Measurements from ENCODE around the gene TBC1D2. TPM values are rescaled to one million over a fixed set of nuclear protein-coding genes. Genes with fewer than 3 reads are reported as not detected.
A peak's percentile ranks its signal among the peaks of the same experiment; 100 is the strongest.

The TBC1D2 gene
- total RNA-seq, 2 donors from 2014 or later: 5.6 to 6.4 TPM

DNA sequence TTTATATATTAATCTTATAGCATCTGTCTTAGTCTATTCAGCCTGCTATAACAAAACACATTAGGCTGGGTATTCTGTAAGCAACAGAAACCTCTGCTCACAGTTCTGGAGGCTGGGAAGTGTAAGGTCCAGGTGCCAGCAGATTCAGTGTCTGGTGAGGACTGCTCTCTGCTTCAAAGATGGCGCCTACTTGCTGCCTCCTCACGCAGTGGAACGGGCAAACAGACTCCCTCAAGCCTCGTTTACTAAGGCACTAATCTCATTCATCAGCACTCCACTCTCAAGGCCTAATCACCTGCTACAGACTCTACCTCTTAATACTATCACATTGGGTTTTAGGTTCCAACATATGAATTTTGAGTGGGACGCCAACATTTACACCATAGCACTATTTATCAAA, 5.2 kb upstream of the TBC1D2 start:
- Mint-ChIP-seq H3K36me3 (ENCODE audit: low read depth) (no peaks in the 10 kb centered on the region), H3K27ac (no peak overlapping the region), H3K4me3 (no peak overlapping the region), H3K9me3 (no peaks in the 10 kb centered on the region), H3K27me3 (no peaks in the 10 kb centered on the region), H3K4me1 (no peaks in the 10 kb centered on the region)
- no peak for ATAC-seq (replicated peaks)

DNA sequence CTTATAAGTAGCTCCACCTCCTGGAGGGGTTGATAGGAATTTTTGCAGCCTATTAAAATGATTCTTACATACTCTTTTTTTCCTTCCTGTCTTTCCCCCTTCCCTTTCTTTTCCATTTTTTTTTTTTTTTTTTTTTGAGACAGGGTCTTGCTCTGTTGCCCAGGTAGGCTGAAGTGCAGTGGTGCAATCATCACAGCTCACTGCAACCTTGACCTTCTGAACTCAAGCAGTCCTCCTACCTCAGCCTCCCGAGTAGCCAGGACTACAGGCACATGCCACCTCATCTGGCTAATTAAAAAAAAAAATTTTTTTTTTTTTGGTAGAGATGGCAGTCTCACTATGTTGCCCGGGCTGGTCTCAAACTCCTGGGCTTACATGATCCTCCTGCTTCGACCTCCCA, 4.3 kb upstream of the TBC1D2 start:
- H3K27me3 Mint-ChIP-seq: no peaks in the 10 kb centered on the region
- H3K27ac Mint-ChIP-seq: no peak overlapping the region
- H3K9me3 Mint-ChIP-seq: no peaks in the 10 kb centered on the region
- no peak overlapping the region for H3K4me3 Mint-ChIP-seq
- ATAC-seq (replicated peaks): no peak
- H3K4me1 Mint-ChIP-seq: no peaks in the 10 kb centered on the region
- H3K36me3 Mint-ChIP-seq (ENCODE audit: low read depth): no peaks in the 10 kb centered on the region

DNA sequence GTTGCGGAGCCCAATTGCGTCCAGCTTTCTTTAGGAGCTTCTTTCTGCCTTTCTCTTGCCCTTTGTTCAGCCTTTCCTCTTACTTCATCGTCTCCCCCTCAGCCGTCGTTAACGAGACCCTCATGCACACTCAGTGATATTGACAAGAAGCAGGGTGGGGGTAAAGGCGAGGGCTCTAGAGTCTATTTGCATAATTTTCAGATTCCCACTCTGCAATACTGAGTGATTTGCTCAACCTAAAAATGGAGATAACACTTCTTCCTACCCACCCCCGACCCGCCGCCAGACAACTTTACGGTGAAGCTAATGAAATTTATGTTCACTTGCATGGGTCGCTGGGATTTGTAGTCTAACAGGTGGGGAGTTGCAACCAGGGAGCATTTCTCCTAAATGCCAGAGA, 1.3 kb upstream of the TBC1D2 start:
- H3K36me3 Mint-ChIP-seq (ENCODE audit: low read depth): no peaks in the 10 kb centered on the region
- no peaks in the 10 kb centered on the region for H3K9me3 Mint-ChIP-seq
- peak overlapping the region; percentile 89 for H3K27ac Mint-ChIP-seq
- no peaks in the 10 kb centered on the region for H3K27me3 Mint-ChIP-seq
- peak overlapping the region; percentile 93 for H3K4me3 Mint-ChIP-seq
- H3K4me1 Mint-ChIP-seq: peaks cover 16% of the 10 kb centered on the region
- no peak for ATAC-seq (replicated peaks)

DNA sequence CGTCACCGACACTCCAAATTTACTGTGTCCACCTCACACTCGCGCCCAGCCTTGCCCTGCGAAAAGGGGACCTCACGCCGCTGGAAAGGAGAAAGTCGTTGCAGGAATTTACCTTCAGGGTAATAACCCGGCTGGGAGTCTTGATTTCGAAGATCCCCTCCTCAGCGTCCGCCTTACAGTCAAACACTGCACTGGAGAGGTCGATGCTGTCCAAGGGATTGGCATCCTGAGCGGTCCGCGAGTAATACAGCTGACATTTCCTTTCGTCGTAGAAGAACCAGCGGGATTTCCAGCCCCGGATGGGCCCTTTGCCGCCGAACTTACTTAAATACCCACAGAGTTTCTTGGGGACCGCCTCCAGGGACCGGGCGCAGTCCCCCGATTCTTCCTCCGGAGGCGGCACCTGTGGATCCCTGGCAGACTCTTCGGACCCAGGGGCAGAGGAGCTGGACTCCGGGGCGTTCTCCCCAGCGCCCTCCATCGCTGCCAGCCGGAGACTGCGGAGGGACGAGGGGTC, 330 bp downstream of the TBC1D2 start:
- Mint-ChIP-seq H3K9me3 (no peaks in the 10 kb centered on the region), H3K27me3 (no peaks in the 10 kb centered on the region), H3K36me3 (ENCODE audit: low read depth) (no peaks in the 10 kb centered on the region), H3K27ac (peak overlapping the region; percentile 89), H3K4me1 (peaks cover 18% of the 10 kb centered on the region), H3K4me3 (peak overlapping the region; percentile 93)
- peak; percentile 36 for ATAC-seq (replicated peaks)

DNA sequence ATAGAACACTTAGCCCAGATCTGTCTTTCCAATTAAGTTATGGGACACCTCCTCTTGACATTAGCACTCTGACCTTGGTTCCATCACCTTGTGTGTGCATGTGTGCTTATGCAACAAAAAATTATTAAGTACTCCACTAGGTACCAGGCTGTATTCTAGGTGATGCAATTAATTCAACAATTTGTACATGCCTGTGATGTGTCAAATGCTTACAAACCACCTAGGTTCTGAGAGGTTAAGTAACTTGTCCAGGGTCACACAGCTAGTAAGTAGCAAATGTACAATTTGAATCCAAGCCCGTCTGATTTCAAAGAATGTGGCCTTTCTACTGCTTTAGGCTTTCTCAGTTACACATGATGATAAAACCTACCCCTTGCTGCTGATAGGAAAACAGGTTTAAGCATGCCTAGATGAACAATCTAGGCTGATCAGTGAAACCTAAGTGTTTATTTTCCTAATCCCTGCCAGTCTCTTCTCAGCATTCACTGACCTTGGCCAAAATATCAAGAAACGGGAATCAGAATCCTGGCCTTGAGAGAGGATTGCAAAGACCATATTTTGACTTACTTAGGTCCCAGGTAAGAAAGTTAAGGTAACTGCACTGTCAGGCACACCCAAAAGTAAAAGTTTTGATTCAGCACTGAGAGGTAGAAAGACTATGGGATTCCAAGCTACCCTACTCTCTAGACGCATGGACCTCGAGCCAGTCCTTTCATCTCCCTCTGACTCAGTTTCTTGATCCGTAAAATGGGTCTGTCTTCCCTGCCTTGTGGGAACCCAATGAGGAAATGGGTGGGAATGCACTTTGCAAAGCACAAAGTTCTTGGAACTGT, 1.0 kb downstream of the TBC1D2 start:
- Mint-ChIP-seq H3K9me3 (no peaks in the 10 kb centered on the region), H3K36me3 (ENCODE audit: low read depth) (no peaks in the 10 kb centered on the region), H3K4me3 (peak overlapping the region; percentile 93), H3K27ac (peak overlapping the region; percentile 89), H3K4me1 (peaks cover 24% of the 10 kb centered on the region), H3K27me3 (no peaks in the 10 kb centered on the region)
- no peak for ATAC-seq (replicated peaks)

DNA sequence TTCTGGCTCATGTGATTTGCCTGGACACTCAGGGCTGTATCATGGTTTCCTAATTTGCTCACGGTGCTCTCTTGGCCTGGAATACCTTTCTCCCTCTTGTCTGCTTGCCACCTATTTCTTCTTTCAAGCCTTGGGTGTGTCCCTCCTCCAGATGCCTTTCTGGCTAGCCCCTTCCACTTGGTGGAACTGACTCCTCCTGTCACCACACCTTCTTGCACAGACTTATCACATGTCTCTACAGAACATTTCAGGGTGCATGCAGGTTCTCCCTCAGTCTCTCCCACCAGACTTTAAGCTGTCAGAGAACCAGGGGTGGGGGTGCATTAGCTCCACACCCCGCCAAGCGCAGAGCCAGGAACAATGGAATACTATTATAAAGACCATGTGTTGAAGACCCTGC, 1.9 kb downstream of the TBC1D2 start:
- peak overlapping the region; percentile 74 for H3K27ac Mint-ChIP-seq
- H3K36me3 Mint-ChIP-seq (ENCODE audit: low read depth): no peaks in the 10 kb centered on the region
- no peaks in the 10 kb centered on the region for H3K27me3 Mint-ChIP-seq
- ATAC-seq (replicated peaks): no peak
- H3K4me1 Mint-ChIP-seq: peaks cover 30% of the 10 kb centered on the region
- H3K4me3 Mint-ChIP-seq: peak overlapping the region; percentile 93
- H3K9me3 Mint-ChIP-seq: no peaks in the 10 kb centered on the region

DNA sequence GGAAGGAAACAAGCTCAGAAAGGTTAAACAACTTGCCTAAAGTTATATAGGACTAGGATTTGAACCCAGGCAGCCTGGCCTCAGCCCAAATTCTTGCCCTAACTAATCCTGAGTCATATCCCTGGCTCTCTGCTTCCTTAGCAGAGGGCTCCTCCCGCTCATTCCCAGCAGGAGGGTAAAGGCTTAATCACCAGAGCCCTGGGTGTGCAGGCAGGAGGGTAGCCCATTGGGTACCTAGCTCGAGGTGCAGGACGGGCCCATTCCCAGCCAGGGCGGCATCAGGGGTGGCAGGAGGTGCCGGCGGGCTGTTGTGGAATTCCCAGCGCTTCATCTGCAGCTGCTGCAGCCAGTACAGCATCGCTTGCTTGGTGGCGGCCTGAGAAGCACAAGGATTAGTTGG, 3.9 kb downstream of the TBC1D2 start:
- H3K36me3 Mint-ChIP-seq (ENCODE audit: low read depth): no peaks in the 10 kb centered on the region
- peaks cover 34% of the 10 kb centered on the region for H3K4me1 Mint-ChIP-seq
- no peak overlapping the region for H3K27ac Mint-ChIP-seq
- H3K27me3 Mint-ChIP-seq: no peaks in the 10 kb centered on the region
- no peak overlapping the region for H3K4me3 Mint-ChIP-seq
- ATAC-seq (replicated peaks): no peak
- no peaks in the 10 kb centered on the region for H3K9me3 Mint-ChIP-seq

DNA sequence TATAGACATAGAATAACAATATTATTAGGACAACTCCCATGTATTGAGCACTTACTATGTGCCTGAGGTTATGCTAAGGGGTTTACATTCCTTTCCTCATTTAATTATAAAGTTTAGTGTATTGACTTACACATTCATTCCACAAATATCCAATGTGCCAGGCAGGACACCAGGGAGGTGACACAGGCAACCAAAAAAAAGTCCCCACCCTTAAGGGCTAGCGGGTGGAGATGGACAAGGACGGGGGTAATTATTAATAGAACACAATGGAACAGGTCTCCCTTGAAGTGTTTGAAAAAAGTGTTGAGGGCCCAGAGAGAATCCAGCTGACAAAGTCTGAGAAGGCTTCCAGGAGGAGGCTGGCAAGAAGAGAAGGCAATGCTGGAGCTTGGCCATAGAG, 5.7 kb downstream of the TBC1D2 start:
- ATAC-seq (replicated peaks): no peak
- H3K27me3 Mint-ChIP-seq: no peaks in the 10 kb centered on the region
- H3K9me3 Mint-ChIP-seq: no peaks in the 10 kb centered on the region
- H3K27ac Mint-ChIP-seq: peak overlapping the region; percentile 2
- no peak overlapping the region for H3K4me3 Mint-ChIP-seq
- no peaks in the 10 kb centered on the region for H3K36me3 Mint-ChIP-seq (ENCODE audit: low read depth)
- H3K4me1 Mint-ChIP-seq: peaks cover 34% of the 10 kb centered on the region

DNA sequence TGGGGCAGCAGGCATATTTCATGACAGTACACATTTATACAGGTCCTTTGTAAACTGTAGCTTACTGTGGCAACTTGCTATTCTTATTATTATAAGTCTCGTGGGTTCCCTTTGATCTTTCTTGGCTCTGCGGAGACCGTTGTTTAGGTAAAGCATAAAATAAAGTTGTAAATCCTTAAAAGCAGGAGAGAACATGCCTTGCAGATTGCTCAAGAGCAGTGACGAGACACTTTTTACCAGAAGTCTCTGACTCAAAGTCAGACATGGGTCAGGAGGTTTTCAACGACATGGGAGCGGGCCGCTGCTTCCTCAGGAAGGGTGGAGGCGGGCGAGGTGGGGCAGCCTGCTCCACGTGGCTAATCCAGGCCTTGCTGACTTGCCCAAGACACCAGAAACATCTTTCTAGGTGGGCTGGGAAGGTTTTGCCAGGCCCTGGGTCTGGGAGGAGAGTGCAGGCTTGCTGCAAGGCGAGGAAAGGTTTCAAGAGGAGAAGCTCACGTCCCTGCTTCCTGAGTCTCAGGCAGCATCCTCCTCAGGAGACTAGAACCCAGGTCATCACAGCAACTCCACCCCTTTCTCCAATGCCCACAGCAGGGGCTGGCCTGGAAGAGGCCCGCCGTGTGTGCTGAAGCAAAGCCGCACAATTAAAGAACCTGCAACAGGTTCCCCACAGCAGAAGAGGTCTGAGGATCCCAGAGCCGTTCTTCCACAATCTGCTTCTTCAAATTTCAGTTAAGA, 6.5 kb downstream of the TBC1D2 start:
- Mint-ChIP-seq H3K27ac (peak overlapping the region; percentile 90), H3K4me1 (peaks cover 28% of the 10 kb centered on the region), H3K9me3 (no peaks in the 10 kb centered on the region), H3K36me3 (ENCODE audit: low read depth) (no peaks in the 10 kb centered on the region), H3K27me3 (no peaks in the 10 kb centered on the region), H3K4me3 (peak overlapping the region; percentile 77)
- ATAC-seq (replicated peaks): peak; percentile 78

DNA sequence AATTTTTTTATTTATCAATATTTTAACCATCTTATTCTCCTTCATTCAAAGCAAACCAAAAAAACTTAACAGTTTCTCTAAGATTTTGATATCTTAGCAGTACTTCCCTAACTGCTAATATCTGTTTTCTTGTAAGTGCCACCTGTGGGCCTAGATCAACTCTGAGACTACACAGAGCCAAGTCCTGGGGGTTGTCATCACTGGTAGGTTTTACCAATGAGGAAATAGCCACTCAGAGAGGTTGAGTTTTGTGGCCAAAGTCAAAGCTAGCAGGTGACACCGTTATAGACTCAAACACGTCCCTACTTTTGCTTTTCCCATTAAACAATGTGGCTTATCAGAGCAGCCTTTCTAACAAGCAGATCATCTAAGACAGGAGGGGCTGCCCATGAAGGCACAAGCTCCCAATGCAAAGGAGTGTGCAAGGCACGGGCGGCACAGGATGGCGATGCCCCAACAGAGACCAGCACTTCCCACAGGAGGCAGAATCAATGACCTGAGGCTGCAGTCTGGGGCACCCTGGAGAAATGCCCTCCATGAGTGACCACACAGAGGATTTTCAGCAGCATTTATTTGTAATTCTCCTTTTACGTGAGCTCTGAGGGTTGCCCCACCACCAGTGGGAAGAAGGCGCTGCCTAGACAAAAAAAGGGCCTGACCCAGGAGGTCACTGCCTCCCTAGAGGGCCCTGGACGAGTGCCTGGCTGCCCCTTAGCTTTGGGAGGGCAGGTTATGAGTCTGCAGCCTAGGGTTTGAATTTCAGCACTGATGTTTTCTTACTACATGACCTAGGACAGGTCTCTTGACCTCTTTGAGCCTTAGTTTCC, 7.4 kb downstream of the TBC1D2 start:
- Mint-ChIP-seq H3K4me1 (peaks cover 20% of the 10 kb centered on the region), H3K36me3 (ENCODE audit: low read depth) (no peaks in the 10 kb centered on the region), H3K27ac (peak overlapping the region; percentile 90), H3K27me3 (no peaks in the 10 kb centered on the region), H3K4me3 (peak overlapping the region; percentile 77), H3K9me3 (no peaks in the 10 kb centered on the region)
- no peak for ATAC-seq (replicated peaks)

DNA sequence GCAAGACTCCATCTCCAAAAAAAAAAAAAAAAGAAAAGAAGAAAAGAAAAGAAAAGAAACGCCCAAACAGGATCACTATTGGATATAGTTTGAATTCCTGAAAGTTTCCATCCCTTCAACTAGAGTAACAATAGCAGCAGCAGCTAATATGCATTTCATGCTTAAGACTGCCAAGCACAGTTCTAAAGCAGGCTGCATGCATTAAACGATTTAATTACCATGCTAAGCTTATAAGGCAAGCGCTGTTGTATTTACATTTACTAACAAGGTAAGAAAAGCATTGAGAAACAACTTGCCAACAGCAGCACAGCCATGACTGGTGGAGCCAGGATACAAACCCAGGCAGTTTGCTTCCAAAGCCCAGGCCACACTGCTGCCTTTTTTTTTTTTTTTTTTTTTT, 13.0 kb downstream of the TBC1D2 start:
- H3K27ac Mint-ChIP-seq: no peak overlapping the region
- H3K9me3 Mint-ChIP-seq: no peaks in the 10 kb centered on the region
- no peaks in the 10 kb centered on the region for H3K27me3 Mint-ChIP-seq
- no peak for ATAC-seq (replicated peaks)
- peaks cover 12% of the 10 kb centered on the region for H3K36me3 Mint-ChIP-seq (ENCODE audit: low read depth)
- H3K4me1 Mint-ChIP-seq: no peaks in the 10 kb centered on the region
- no peak overlapping the region for H3K4me3 Mint-ChIP-seq

DNA sequence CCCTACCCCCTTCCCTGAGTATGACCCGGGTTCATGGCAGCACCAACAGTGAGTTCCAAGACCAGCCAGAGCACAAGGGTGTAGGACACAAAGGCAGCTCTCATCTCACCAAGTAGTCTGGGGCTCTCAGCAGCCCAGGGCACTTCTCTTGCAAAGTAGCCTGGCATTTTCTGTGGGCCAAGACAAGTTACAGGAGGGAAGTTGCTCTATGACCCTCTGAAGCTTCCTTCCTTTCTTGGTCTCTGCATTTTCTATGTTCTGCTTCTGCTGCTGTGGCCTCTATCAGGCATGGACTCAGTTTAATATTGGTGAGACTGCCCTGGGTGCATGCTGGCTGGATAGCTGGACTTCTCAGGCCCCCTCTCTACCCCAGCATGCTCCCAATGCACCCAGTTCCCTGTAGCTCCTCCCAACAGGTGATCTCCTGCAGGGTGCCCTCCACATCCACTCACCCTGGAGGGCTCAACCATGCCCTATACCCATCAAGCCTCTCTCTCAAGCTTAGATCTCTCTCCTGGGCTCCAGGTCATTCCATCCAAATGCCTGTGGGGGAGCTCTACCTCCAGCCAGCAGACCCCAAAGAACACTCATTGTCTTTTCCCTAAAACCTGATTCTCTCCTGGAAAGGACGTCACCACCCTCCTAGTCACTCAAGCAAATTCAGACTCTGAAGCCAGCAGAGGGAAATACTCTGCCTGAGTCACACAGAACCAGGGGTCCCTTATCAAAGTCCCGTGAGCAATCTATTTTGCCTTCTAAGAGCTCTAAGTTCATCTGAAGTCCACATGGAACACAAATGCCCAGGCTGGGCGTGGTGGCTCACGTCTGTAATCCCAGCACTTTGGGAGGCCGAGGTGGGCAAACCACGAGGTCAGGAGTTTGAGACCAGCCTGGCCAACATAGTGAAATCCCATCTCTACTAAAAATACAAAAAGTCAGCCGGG, 13.8 kb downstream of the TBC1D2 start:
- no peak for ATAC-seq (replicated peaks)
- no peaks in the 10 kb centered on the region for H3K9me3 Mint-ChIP-seq
- H3K4me1 Mint-ChIP-seq: no peaks in the 10 kb centered on the region
- no peak overlapping the region for H3K4me3 Mint-ChIP-seq
- peaks cover 14% of the 10 kb centered on the region for H3K36me3 Mint-ChIP-seq (ENCODE audit: low read depth)
- no peak overlapping the region for H3K27ac Mint-ChIP-seq
- H3K27me3 Mint-ChIP-seq: no peaks in the 10 kb centered on the region

DNA sequence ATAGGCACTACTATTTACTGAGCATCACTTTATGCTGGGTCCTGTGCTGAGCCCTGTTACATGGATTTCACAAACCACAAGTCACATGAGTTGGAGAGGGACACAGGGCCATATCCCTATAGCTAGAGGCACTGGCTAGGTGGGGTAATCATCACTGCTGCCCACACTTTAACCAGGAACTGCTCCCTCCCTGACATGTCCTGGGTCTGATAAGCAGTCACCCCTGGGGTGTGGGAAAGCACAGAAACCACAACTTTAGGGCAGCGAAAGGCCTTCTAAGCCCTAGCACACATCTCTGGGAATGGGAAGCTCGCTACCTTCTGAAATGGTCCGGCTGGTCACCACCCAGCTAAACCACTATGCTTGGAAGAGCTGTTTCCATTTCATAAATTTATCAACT, 15.0 kb downstream of the TBC1D2 start:
- Mint-ChIP-seq H3K27ac (no peak overlapping the region), H3K27me3 (no peaks in the 10 kb centered on the region), H3K4me1 (no peaks in the 10 kb centered on the region), H3K36me3 (ENCODE audit: low read depth) (peaks cover 17% of the 10 kb centered on the region), H3K9me3 (no peaks in the 10 kb centered on the region), H3K4me3 (no peak overlapping the region)
- no peak for ATAC-seq (replicated peaks)

Data from activated T-helper 17 cell treated with anti-CD3 and anti-CD28 coated beads, Interleukin-2, amount 50 U/mL, for 72 hours (primary cell).